Keratinocyte (primary cell): ENCODE results near the gene SEMA4D. TPM values are rescaled to one million over a fixed set of nuclear protein-coding genes. Genes with fewer than 3 reads are reported as not detected.

Source experiments
- DNase-seq: peaks from one replicate; pipeline ENCODE4 v3.0.0-alpha.2; 2011; ENCODE audit warnings: low read depth, missing footprints, low spot score
- FAIRE-seq: peaks from 2 replicates; lab custom pipeline; 2011; peaks lifted over from hg19 to GRCh38; lab: Jason Lieb, UNC
- H2AFZ ChIP-seq: 2 replicates; pipeline ENCODE4 v1.6.0; 2012; ENCODE audit warnings: low read length, control low read depth, inconsistent platforms; ENCODE audit not compliant: control insufficient read depth
- H3K27ac ChIP-seq: 2 replicates; pipeline ENCODE4 v1.5.1; 2011; ENCODE audit warnings: low read length; ENCODE audit not compliant: control insufficient read depth, insufficient read depth
- H3K27me3 ChIP-seq: 3 replicates; pipeline ENCODE4 v1.6.0; 2011; ENCODE audit warnings: low read length; ENCODE audit not compliant: control insufficient read depth, insufficient read depth; ENCODE audit errors: extremely low read depth
- H3K36me3 ChIP-seq, 2 experiments: 2 replicates in 1 of 2; 3 replicates in 1 of 2; pipeline ENCODE4 v1.5.1; 2011; ENCODE audit warnings: low read length in 2 of 2, mild to moderate bottlenecking in 1 of 2; ENCODE audit not compliant: control insufficient read depth in 2 of 2, insufficient read depth in 2 of 2; ENCODE audit errors: extremely low read depth in 1 of 2
- H3K4me1 ChIP-seq: 3 replicates; pipeline ENCODE4 v1.5.1; 2011; ENCODE audit warnings: low read length; ENCODE audit not compliant: control insufficient read depth, insufficient read depth; ENCODE audit errors: extremely low read depth
- H3K4me2 ChIP-seq: 3 replicates; pipeline ENCODE4 v1.6.0; 2011; ENCODE audit warnings: low read depth, low read length; ENCODE audit not compliant: control insufficient read depth, insufficient read depth; ENCODE audit errors: extremely low read depth
- H3K4me3 ChIP-seq, 3 experiments: fragments of 200-600 bp in 1 of 3; sonication (generic) in 1 of 3; 2 replicates in 2 of 3; 3 replicates in 1 of 3; pipeline ENCODE4 v1.5.1; 2011 to 2016; ENCODE audit warnings: low read length in 3 of 3, mild to moderate bottlenecking in 3 of 3, control low read depth in 2 of 3, inconsistent platforms in 1 of 3, low read depth in 1 of 3, mixed read lengths in 1 of 3, mixed run types in 1 of 3, moderate library complexity in 1 of 3; ENCODE audit not compliant: control insufficient read depth in 2 of 3, insufficient read depth in 2 of 3; ENCODE audit errors: extremely low read depth in 1 of 3
- H3K79me2 ChIP-seq: 2 replicates; pipeline ENCODE4 v1.6.0; 2012; ENCODE audit warnings: low read length; ENCODE audit not compliant: control insufficient read depth, insufficient read depth
- H3K9ac ChIP-seq: 3 replicates; pipeline ENCODE4 v1.6.0; 2011; ENCODE audit warnings: low read length; ENCODE audit not compliant: control insufficient read depth, insufficient read depth; ENCODE audit errors: extremely low read depth
- H3K9me1 ChIP-seq: 3 replicates; pipeline ENCODE4 v1.6.0; 2011; ENCODE audit warnings: low read length; ENCODE audit not compliant: control insufficient read depth, insufficient read depth; ENCODE audit errors: extremely low read depth
- H3K9me3 ChIP-seq: 2 replicates; pipeline ENCODE4 v1.5.1; 2012; ENCODE audit warnings: low read depth, low read length; ENCODE audit not compliant: control insufficient read depth
- H4K20me1 ChIP-seq: 3 replicates; pipeline ENCODE4 v1.6.0; 2011; ENCODE audit warnings: low read length; ENCODE audit not compliant: control insufficient read depth, insufficient read depth; ENCODE audit errors: extremely low read depth
- EZH2 ChIP-seq: IDR thresholded peaks from one replicate; pipeline ENCODE4 v1.6.1; 2012; ENCODE audit warnings: inconsistent platforms, mild to moderate bottlenecking, low read length, moderate library complexity
- dilution Hi-C: fragments of 300-500 bp; cut with MboI; formaldehyde crosslinking; loops from one replicate; pipeline ENCODE4 v1.7.0; 2020; ENCODE audit warnings: low sequenced_read_pairs; ENCODE audit not compliant: extremely low pct_ligation_motif_present
- polyA plus RNA-seq, 5 experiments: library from polyadenylated mRNA; depleted of rRNA in 3 of 5; stranded (reverse) in 3 of 5; stranded (forward) in 1 of 5; unstranded in 1 of 5; fragments of >200 nt; gene quantifications; 1 replicate in 1 of 5; 2 replicates in 3 of 5; 3 replicates in 1 of 5; pipeline versions ENCODE4 v1.2.1 to v1.2.3, GENCODE V29; 2011 to 2012; ENCODE audit warnings: missing spikeins in 2 of 5, low read depth in 1 of 5, low replicate concordance in 1 of 5
- TF ChIP-seq, protein P1 (sequence below), 3 experiments: IDR thresholded peaks in 1 of 3; conservative IDR thresholded peaks in 1 of 3; optimal IDR thresholded peaks in 1 of 3; 2 replicates in 2 of 3; 3 replicates in 1 of 3; pipeline versions ENCODE3 to v1.5.1; 2011; ENCODE audit warnings: low read length in 3 of 3, mild to moderate bottlenecking in 3 of 3, moderate library complexity in 2 of 3, control low read depth in 1 of 3, inconsistent platforms in 1 of 3; ENCODE audit not compliant: insufficient read depth in 2 of 3; ENCODE audit errors: extremely low read depth in 1 of 3

SEMA4D gene
- polyA plus RNA-seq, 1 donor (not counting 4 experiments of a cell fraction or from before 2014, with no cell fraction given): 0.43 TPM

DNA sequence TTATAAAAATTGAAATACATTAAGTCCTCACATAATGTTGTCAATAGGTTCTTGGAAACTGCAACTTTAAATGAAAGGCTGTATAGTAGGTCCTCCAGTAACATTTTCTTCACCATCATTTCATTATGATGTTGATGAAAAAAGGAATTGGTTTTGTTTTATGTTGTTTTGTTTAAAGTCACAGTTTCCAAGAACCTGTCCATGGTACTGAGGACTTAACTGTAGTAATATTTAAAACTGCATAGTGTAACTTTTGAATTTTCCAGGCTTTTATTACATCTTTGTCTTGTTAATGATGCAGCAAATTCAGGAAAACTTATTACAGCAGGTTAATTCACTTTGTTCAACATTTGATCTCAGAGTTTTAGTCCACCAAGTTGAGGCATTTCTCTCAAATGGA is 168.0 kb downstream of the SEMA4D start:
- no peaks in the 10 kb centered on the region for H3K9me1 ChIP-seq
- no peaks in the 10 kb centered on the region for H3K27me3 ChIP-seq
- DNase-seq: no peak
- dilution Hi-C loops: no loop called here
- no peaks in the 10 kb centered on the region for H3K4me1 ChIP-seq
- H3K36me3 ChIP-seq: peaks cover 14 to 23% of the 10 kb centered on the region in 2 experiments
- no peak overlapping the region for H3K9ac ChIP-seq
- no peak overlapping the region for H3K4me3 ChIP-seq
- H4K20me1 ChIP-seq: no peaks in the 10 kb centered on the region
- no peaks in the 10 kb centered on the region for H3K9me3 ChIP-seq
- no peak overlapping the region for H3K4me2 ChIP-seq
- H3K79me2 ChIP-seq: peaks cover under 1% of the 10 kb centered on the region
- FAIRE-seq: no peak
- no peak overlapping the region for H3K27ac ChIP-seq
- no peak overlapping the region for H2AFZ ChIP-seq
- TF ChIP-seq, protein P1, sequence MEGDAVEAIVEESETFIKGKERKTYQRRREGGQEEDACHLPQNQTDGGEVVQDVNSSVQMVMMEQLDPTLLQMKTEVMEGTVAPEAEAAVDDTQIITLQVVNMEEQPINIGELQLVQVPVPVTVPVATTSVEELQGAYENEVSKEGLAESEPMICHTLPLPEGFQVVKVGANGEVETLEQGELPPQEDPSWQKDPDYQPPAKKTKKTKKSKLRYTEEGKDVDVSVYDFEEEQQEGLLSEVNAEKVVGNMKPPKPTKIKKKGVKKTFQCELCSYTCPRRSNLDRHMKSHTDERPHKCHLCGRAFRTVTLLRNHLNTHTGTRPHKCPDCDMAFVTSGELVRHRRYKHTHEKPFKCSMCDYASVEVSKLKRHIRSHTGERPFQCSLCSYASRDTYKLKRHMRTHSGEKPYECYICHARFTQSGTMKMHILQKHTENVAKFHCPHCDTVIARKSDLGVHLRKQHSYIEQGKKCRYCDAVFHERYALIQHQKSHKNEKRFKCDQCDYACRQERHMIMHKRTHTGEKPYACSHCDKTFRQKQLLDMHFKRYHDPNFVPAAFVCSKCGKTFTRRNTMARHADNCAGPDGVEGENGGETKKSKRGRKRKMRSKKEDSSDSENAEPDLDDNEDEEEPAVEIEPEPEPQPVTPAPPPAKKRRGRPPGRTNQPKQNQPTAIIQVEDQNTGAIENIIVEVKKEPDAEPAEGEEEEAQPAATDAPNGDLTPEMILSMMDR (optimal IDR thresholded peaks at IDR 0.05 in 1 of 3, IDR thresholded peaks at IDR 0.05 in 1 of 3, conservative IDR thresholded peaks at IDR 0.05 in 1 of 3; ENCODE audit: extremely low read depth in 1 of 3, insufficient read depth in 2 of 3, low read length in 3 of 3): no peak
- TF ChIP-seq EZH2: no peak

DNA sequence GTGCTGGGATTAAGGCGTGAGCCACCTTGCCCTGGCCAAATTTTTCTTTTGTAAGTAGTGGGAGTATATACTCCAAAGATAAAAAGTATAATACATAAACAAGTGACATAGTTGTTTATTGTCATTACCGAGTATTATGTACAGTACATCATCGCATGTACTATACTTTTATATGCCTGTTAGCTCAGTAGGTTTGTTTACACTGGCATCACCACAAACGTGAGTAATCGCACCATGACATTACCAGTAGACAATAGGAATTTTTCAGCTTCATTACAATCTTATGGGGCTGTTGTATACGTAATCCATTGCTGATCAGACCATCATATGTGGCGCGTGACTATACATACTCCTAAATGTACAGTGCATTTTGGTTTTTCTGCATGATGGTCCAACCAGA is 169.8 kb downstream of the SEMA4D start:
- H3K4me1 ChIP-seq: no peaks in the 10 kb centered on the region
- no peak overlapping the region for H3K27ac ChIP-seq
- peaks cover 11 to 21% of the 10 kb centered on the region in 2 experiments for H3K36me3 ChIP-seq
- no peaks in the 10 kb centered on the region for H3K27me3 ChIP-seq
- no peak for DNase-seq
- peaks cover 9% of the 10 kb centered on the region for H3K79me2 ChIP-seq
- no peak for TF ChIP-seq EZH2
- TF ChIP-seq, protein P1 (optimal IDR thresholded peaks at IDR 0.05 in 1 of 3, IDR thresholded peaks at IDR 0.05 in 1 of 3, conservative IDR thresholded peaks at IDR 0.05 in 1 of 3; ENCODE audit: extremely low read depth in 1 of 3, insufficient read depth in 2 of 3, low read length in 3 of 3): no peak
- no peak overlapping the region for H2AFZ ChIP-seq
- H3K9me3 ChIP-seq: no peaks in the 10 kb centered on the region
- no peak overlapping the region for H3K9ac ChIP-seq
- dilution Hi-C loops: no loop called here
- H3K9me1 ChIP-seq: peaks cover 2% of the 10 kb centered on the region
- no peaks in the 10 kb centered on the region for H4K20me1 ChIP-seq
- no peak overlapping the region for H3K4me2 ChIP-seq
- FAIRE-seq: no peak
- no peak overlapping the region for H3K4me3 ChIP-seq
